ENCODE measurements around the gene FABP7.

GRCh38 chr6:122736163-122736562 is 43.4 kb upstream of the FABP7 start:
- TF ChIP-seq SUZ12 (IDR thresholded peaks at IDR 0.05; ENCODE audit: extremely low read depth, insufficient read depth, insufficient read length) (no peak), YY1 (IDR thresholded peaks at IDR 0.05; ENCODE audit: insufficient read depth, insufficient read length) (no peak), ZNF274 (IDR thresholded peaks at IDR 0.05; ENCODE audit: low read depth, low read length) (no peak)

Measured in NT2/D1 (cell line).